Erythroblast (primary cell): ENCODE measurements around the gene KCTD14.
"Not testable (repeated sequence)": the region's sequence is repeated elsewhere in the genome, so short reads cannot be mapped to it uniquely, and the experiment has no call there.

Experiments used
- DNase-seq, 2 experiments: peaks; one replicate each; lab custom pipeline; 2025; lab: John Stamatoyannopoulos, UW
- GATA1 ChIP-seq: IDR thresholded peaks from 2 replicates; pipeline ENCODE4 v1.6.1; 2011; ENCODE audit warnings: low read depth, mild to moderate bottlenecking, control low read depth, low read length, moderate library complexity
- POLR2A ChIP-seq: IDR thresholded peaks from 2 replicates; pipeline ENCODE4 v1.6.1; 2011; ENCODE audit warnings: mild to moderate bottlenecking, low read length

Gene KCTD14

GRCh38 chr11:78039391-78039918 is 16.4 kb upstream of the KCTD14 start:
- no peak for TF ChIP-seq POLR2A
- no peak for TF ChIP-seq GATA1
- DNase-seq: no peak

- TF ChIP-seq POLR2A (no peak), GATA1 (no peak)
Observed at GRCh38 chr11:78038697-78039313, 15.7 kb upstream of the KCTD14 start.

GRCh38 chr11:78037825-78038620 is 14.9 kb upstream of the KCTD14 start:
- TF ChIP-seq POLR2A (no peak), GATA1 (no peak)
- no peak for DNase-seq

More at GRCh38 chr11:78038697-78039313, 15.7 kb upstream of the KCTD14 start:
- DNase-seq: no peak

- TF ChIP-seq GATA1 (no peak), POLR2A (no peak)
- DNase-seq: no peak
Observed at GRCh38 chr11:78037056-78037455, 14.0 kb upstream of the KCTD14 start.

GRCh38 chr11:78036313-78036712 is 13.2 kb upstream of the KCTD14 start:
- no peak for DNase-seq
- TF ChIP-seq GATA1 (no peak), POLR2A (no peak)

- TF ChIP-seq GATA1 (no peak), POLR2A (no peak)
- DNase-seq: no peak
Observed at GRCh38 chr11:78034623-78035022, 11.5 kb upstream of the KCTD14 start.

GRCh38 chr11:78033040-78033439 is 10.0 kb upstream of the KCTD14 start:
- DNase-seq: no peak
- TF ChIP-seq GATA1 (no peak), POLR2A (no peak)

- DNase-seq: no peak
- no peak for TF ChIP-seq GATA1
- no peak for TF ChIP-seq POLR2A
Observed at GRCh38 chr11:78032090-78032489, 9.0 kb upstream of the KCTD14 start.

GRCh38 chr11:78031629-78032028 is 8.6 kb upstream of the KCTD14 start:
- TF ChIP-seq GATA1 (no peak), POLR2A (no peak)
- no peak for DNase-seq

- TF ChIP-seq GATA1 (no peak), POLR2A (no peak)
- DNase-seq: no peak
Observed at GRCh38 chr11:78030429-78031325, 7.6 kb upstream of the KCTD14 start.

GRCh38 chr11:78028423-78028822 is 5.3 kb upstream of the KCTD14 start:
- DNase-seq: not testable (repeated sequence)

GRCh38 chr11:78027759-78028158 is 4.7 kb upstream of the KCTD14 start:
- TF ChIP-seq GATA1: no peak
- TF ChIP-seq POLR2A: no peak
- DNase-seq: no peak

- DNase-seq: no peak
- TF ChIP-seq POLR2A: no peak
- no peak for TF ChIP-seq GATA1
Observed at GRCh38 chr11:78025378-78025777, 2.3 kb upstream of the KCTD14 start.
